HEK293T (cell line): Measurements from ENCODE around the gene CSGALNACT2.

Experiments used
- CTCF ChIA-PET: fragments of 350-600 bp; formaldehyde crosslinking; extraction: SDS; loops from one replicate; lab custom pipeline; 2021; ENCODE audit warnings: antibody characterized with exemption, inconsistent platforms; lab: Yijun Ruan, JAX
- POLR2A ChIA-PET: fragments of 350-600 bp; formaldehyde crosslinking; extraction: SDS; loops from one replicate; lab custom pipeline; 2020; ENCODE audit warnings: antibody characterized with exemption, inconsistent platforms; lab: Yijun Ruan, JAX
- DNase-seq: peaks from one replicate; pipeline ENCODE4 v3.0.0; 2012; ENCODE audit warnings: mixed read lengths; ENCODE audit errors: extremely low spot score
- ARNT ChIP-seq: fragments of 450-650 bp; IDR thresholded peaks from 2 replicates; pipeline ENCODE4 v1.6.1; 2017; ENCODE audit warnings: mild to moderate bottlenecking
- BHLHE40 ChIP-seq: fragments of 450-650 bp; IDR thresholded peaks from 2 replicates; pipeline ENCODE4 v1.6.1; 2016; ENCODE audit warnings: mild to moderate bottlenecking, moderate library complexity, borderline replicate concordance
- CTBP1 ChIP-seq: fragments of 450-650 bp; IDR thresholded peaks from 2 replicates; pipeline ENCODE4 v1.6.1; 2016; ENCODE audit warnings: borderline replicate concordance
- ELF4 ChIP-seq: fragments of 450-650 bp; IDR thresholded peaks from 2 replicates; pipeline ENCODE4 v1.6.1; 2017; ENCODE audit warnings: antibody characterized with exemption
- FOXA1 ChIP-seq: fragments of 450-650 bp; IDR thresholded peaks from 2 replicates; pipeline ENCODE4 v1.6.1; 2016; ENCODE audit warnings: mild to moderate bottlenecking
- FOXK2 ChIP-seq: fragments of 450-650 bp; IDR thresholded peaks from 2 replicates; pipeline ENCODE4 v1.6.1; 2016; ENCODE audit warnings: mild to moderate bottlenecking
- FOXM1 ChIP-seq: fragments of 450-650 bp; IDR thresholded peaks from 2 replicates; pipeline ENCODE4 v1.6.1; 2017; ENCODE audit warnings: mild to moderate bottlenecking, borderline replicate concordance
- HDGF ChIP-seq: fragments of 450-650 bp; IDR thresholded peaks from 2 replicates; pipeline ENCODE4 v1.6.1; 2017; ENCODE audit warnings: antibody characterized with exemption, borderline replicate concordance
- LEF1 ChIP-seq: fragments of 450-650 bp; IDR thresholded peaks from 2 replicates; pipeline ENCODE4 v1.6.1; 2017; ENCODE audit warnings: mild to moderate bottlenecking, borderline replicate concordance
- NFRKB ChIP-seq: fragments of 450-650 bp; IDR thresholded peaks from 2 replicates; pipeline ENCODE4 v1.6.1; 2016; ENCODE audit warnings: mild to moderate bottlenecking, moderate library complexity
- SP1 ChIP-seq: fragments of 450-650 bp; IDR thresholded peaks from 2 replicates; pipeline ENCODE4 v1.6.1; 2017
- SUZ12 ChIP-seq: fragments of 450-650 bp; IDR thresholded peaks from 2 replicates; pipeline ENCODE4 v1.6.1; 2016; ENCODE audit warnings: mild to moderate bottlenecking
- TARDBP ChIP-seq: fragments of 450-650 bp; IDR thresholded peaks from 2 replicates; pipeline ENCODE4 v1.6.1; 2016
- ZNF384 ChIP-seq: fragments of 450-650 bp; IDR thresholded peaks from 2 replicates; pipeline ENCODE4 v1.6.1; 2016
- TF ChIP-seq, protein P1 (sequence below): fragments of 450-650 bp; IDR thresholded peaks from 2 replicates; pipeline ENCODE4 v1.6.1; 2016

Gene CSGALNACT2

GRCh38 chr10:43198682-43199005 is 60.4 kb downstream of the CSGALNACT2 start:
- DNase-seq, result no peak
- ChIA-PET POLR2A (no interaction called here), CTCF (no interaction called here)
- TF ChIP-seq SUZ12, result no peak
- TF ChIP-seq LEF1, result no peak
- TF ChIP-seq ZNF384, result no peak
- no peak for TF ChIP-seq NFRKB
- TF ChIP-seq, protein P1, sequence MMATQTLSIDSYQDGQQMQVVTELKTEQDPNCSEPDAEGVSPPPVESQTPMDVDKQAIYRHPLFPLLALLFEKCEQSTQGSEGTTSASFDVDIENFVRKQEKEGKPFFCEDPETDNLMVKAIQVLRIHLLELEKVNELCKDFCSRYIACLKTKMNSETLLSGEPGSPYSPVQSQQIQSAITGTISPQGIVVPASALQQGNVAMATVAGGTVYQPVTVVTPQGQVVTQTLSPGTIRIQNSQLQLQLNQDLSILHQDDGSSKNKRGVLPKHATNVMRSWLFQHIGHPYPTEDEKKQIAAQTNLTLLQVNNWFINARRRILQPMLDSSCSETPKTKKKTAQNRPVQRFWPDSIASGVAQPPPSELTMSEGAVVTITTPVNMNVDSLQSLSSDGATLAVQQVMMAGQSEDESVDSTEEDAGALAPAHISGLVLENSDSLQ, result no peak
- TF ChIP-seq HDGF, result no peak
- TF ChIP-seq CTBP1, result no peak
- TF ChIP-seq FOXM1, result no peak
- no peak for TF ChIP-seq ELF4
- no peak for TF ChIP-seq FOXA1
- TF ChIP-seq SP1, result no peak

- no peak for DNase-seq
- TF ChIP-seq SUZ12, result no peak
- TF ChIP-seq SP1, result no peak
- TF ChIP-seq ELF4, result no peak
- TF ChIP-seq LEF1, result no peak
- TF ChIP-seq NFRKB, result no peak
- no peak for TF ChIP-seq ARNT
- no peak for TF ChIP-seq FOXK2
- TF ChIP-seq ZNF384, result no peak
- CTCF ChIA-PET, result no interaction called here
- POLR2A ChIA-PET, result no interaction called here
Observed at GRCh38 chr10:43199088-43199683, 60.9 kb downstream of the CSGALNACT2 start.

DNA sequence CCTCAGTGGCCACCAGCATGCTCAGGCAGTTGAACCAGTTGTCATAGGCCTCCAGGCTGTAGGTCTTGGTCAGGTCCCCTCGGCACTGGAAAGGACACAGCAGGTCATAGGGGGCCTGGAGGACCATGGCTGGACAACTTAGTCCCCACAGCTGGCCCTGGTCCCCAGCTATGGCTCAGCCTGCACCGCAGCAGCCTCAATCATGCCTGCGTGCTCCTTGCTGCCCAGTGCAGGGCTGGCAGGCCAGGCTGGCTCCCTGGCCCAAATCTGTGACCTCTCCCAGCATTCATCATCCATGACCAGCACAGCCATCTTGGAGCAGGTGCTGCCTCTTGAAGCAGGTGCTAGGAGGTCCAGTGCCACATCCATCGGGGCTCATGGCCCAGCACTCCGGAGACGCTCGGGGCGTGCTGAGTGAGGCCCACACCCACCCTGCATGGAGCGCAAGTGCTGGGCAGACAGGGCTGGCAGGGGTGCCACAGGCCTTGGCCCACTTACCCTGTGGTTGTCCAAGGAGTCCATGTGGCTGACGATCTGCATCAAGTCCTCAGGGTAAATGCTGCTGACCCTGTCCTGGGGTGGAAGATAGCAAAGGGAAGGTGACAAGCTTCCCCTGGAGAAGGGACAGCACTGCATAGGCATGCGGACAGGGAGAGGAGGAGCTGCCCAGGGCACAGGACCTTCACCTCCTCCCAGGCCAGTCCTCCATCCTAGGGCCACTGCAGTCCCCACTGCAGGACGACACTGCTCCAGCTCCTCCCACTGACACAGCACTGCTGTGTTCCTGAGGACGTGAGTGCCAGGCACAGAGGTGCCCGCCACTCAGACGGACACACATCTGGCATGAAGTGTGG is 61.7 kb downstream of the CSGALNACT2 start:
- POLR2A ChIA-PET, result no interaction called here
- CTCF ChIA-PET, result no interaction called here
- no peak for TF ChIP-seq ARNT
- no peak for TF ChIP-seq BHLHE40
- TF ChIP-seq CTBP1, result no peak
- no peak for TF ChIP-seq TARDBP
- no peak for TF ChIP-seq ZNF384
- TF ChIP-seq SP1, result no peak
- DNase-seq, result no peak

GRCh38 chr10:43200538-43201390 is 62.5 kb downstream of the CSGALNACT2 start:
- no peak for TF ChIP-seq ZNF384
- TF ChIP-seq TARDBP, result no peak
- no peak for TF ChIP-seq HDGF
- TF ChIP-seq LEF1, result no peak
- TF ChIP-seq, protein P1, result no peak
- CTCF ChIA-PET, result interaction anchor here (1.1 to 3.4 kb wide), 2 partner anchors 7 to 61 kb away, joined by 3 to 10 read pairs; no protein-coding TSS in a partner anchor
- no peak for DNase-seq
- POLR2A ChIA-PET, result no interaction called here

- CTCF ChIA-PET, result interaction anchor here (0.7 to 3.4 kb wide), 8 partner anchors 8 to 200 kb away, joined by 3 to 10 read pairs (median 3); no protein-coding TSS in a partner anchor
- DNase-seq, result no peak
- POLR2A ChIA-PET, result interaction anchor here (1.9 kb wide), 1 partner anchor 63 kb away, joined by 4 read pairs; the partner anchor contains the start of gene CSGALNACT2
- TF ChIP-seq CTBP1 (no peak), FOXK2 (no peak)
Observed at GRCh38 chr10:43201545-43202131, 63.4 kb downstream of the CSGALNACT2 start.

GRCh38 chr10:43202224-43202656 is 64.0 kb downstream of the CSGALNACT2 start:
- DNase-seq, result no peak
- no peak for TF ChIP-seq SP1
- no peak for TF ChIP-seq ELF4
- TF ChIP-seq LEF1, result no peak
- POLR2A ChIA-PET, result interaction anchor here (1.9 kb wide), 1 partner anchor 64 kb away, joined by 4 read pairs; the partner anchor contains the start of gene CSGALNACT2

More at GRCh38 chr10:43202224-43202656, 64.0 kb downstream of the CSGALNACT2 start:
- CTCF ChIA-PET, result interaction anchor here (0.6 to 3.4 kb wide), 10 partner anchors 9 to 199 kb away, joined by 3 to 10 read pairs (median 3); no protein-coding TSS in a partner anchor
